ENCODE data around the gene EXOC5.

EXOC5 gene

GRCh38 chr14:57169901-57170300 is 98.8 kb downstream of the EXOC5 start:
- no peak overlapping the region for H3K27ac Mint-ChIP-seq
- no peaks in the 10 kb centered on the region for H3K9me3 Mint-ChIP-seq
- no peaks in the 10 kb centered on the region for H3K27me3 Mint-ChIP-seq (ENCODE audit: low read depth)
- H3K36me3 Mint-ChIP-seq (ENCODE audit: low read depth), result no peaks in the 10 kb centered on the region
- no peak overlapping the region for H3K4me3 Mint-ChIP-seq
- no peaks in the 10 kb centered on the region for H3K4me1 Mint-ChIP-seq (ENCODE audit: low read depth)
- DNase-seq (ENCODE audit: low spot score), result no peak

GRCh38 chr14:57168138-57168679 is 100.5 kb downstream of the EXOC5 start:
- no peaks in the 10 kb centered on the region for H3K9me3 Mint-ChIP-seq
- no peaks in the 10 kb centered on the region for H3K36me3 Mint-ChIP-seq (ENCODE audit: low read depth)

GRCh38 chr14:57161583-57162234 is 107.0 kb downstream of the EXOC5 start:
- H3K27ac Mint-ChIP-seq, result no peak overlapping the region
- no peak overlapping the region for H3K4me3 Mint-ChIP-seq
- no peaks in the 10 kb centered on the region for H3K36me3 Mint-ChIP-seq (ENCODE audit: low read depth)
- H3K9me3 Mint-ChIP-seq, result no peaks in the 10 kb centered on the region
- no peaks in the 10 kb centered on the region for H3K4me1 Mint-ChIP-seq (ENCODE audit: low read depth)
- DNase-seq (ENCODE audit: low spot score), result no peak
- no peaks in the 10 kb centered on the region for H3K27me3 Mint-ChIP-seq (ENCODE audit: low read depth)

More at GRCh38 chr14:57168138-57168679, 100.5 kb downstream of the EXOC5 start:
- H3K27ac Mint-ChIP-seq, result no peak overlapping the region
- H3K27me3 Mint-ChIP-seq (ENCODE audit: low read depth), result no peaks in the 10 kb centered on the region
- H3K4me1 Mint-ChIP-seq (ENCODE audit: low read depth), result no peaks in the 10 kb centered on the region
- no peak overlapping the region for H3K4me3 Mint-ChIP-seq
- no peak for DNase-seq (ENCODE audit: low spot score)

GRCh38 chr14:57160333-57160732 is 108.4 kb downstream of the EXOC5 start:
- Mint-ChIP-seq H3K27ac (no peak overlapping the region), H3K4me3 (no peak overlapping the region), H3K36me3 (ENCODE audit: low read depth) (no peaks in the 10 kb centered on the region), H3K4me1 (ENCODE audit: low read depth) (no peaks in the 10 kb centered on the region), H3K27me3 (ENCODE audit: low read depth) (no peaks in the 10 kb centered on the region), H3K9me3 (no peaks in the 10 kb centered on the region)
- DNase-seq (ENCODE audit: low spot score), result no peak

GRCh38 chr14:57153286-57153685 is 115.4 kb downstream of the EXOC5 start:
- no peaks in the 10 kb centered on the region for H3K9me3 Mint-ChIP-seq

More at GRCh38 chr14:57153286-57153685, 115.4 kb downstream of the EXOC5 start:
- Mint-ChIP-seq H3K36me3 (ENCODE audit: low read depth) (no peaks in the 10 kb centered on the region), H3K4me1 (ENCODE audit: low read depth) (no peaks in the 10 kb centered on the region), H3K27me3 (ENCODE audit: low read depth) (no peaks in the 10 kb centered on the region), H3K4me3 (no peak overlapping the region), H3K27ac (no peak overlapping the region)
- no peak for DNase-seq (ENCODE audit: low spot score)

Data from T-helper 2 cell treated with Interferon-gamma antibody and Interleukin-4, amounts not matched to agents 5 μg/mL and 100 μg/mL, for 36 hours (primary cell).